Vagina (tissue), 2 donors: Measurements from ENCODE around the gene UQCC3.

Source experiments
- CTCF ChIP-seq, 3 experiments: fragments of 450-650 bp in 2 of 3; fragments of 200-600 bp in 1 of 3; sonication (generic) in 1 of 3; IDR thresholded peaks; one replicate each; pipeline ENCODE4 v1.5.1; 2017 to 2019; ENCODE audit warnings: antibody characterized with exemption in 3 of 3, mild to moderate bottlenecking in 2 of 3, moderate library complexity in 2 of 3
- POLR2A ChIP-seq, 2 donors: fragments of 450-650 bp; IDR thresholded peaks; one replicate each; pipeline ENCODE4 v1.6.1; 2017; ENCODE audit warnings: antibody characterized with exemption in 2 of 2, mild to moderate bottlenecking in 2 of 2, moderate library complexity in 2 of 2

- no peak for TF ChIP-seq CTCF (IDR thresholded peaks at IDR 0.05)
- TF ChIP-seq POLR2A (IDR thresholded peaks at IDR 0.05): no peak
These were observed 11.0 kb downstream of the UQCC3 start for GRCh38 chr11:62682518-62682917.
